K562 (cell line): ENCODE measurements around the gene G6PC2. TPM values are rescaled to one million over a fixed set of nuclear protein-coding genes. Genes with fewer than 3 reads are reported as not detected.

Experiments
- BHLHE40 ChIP-seq: IDR thresholded peaks from 2 replicates; pipeline ENCODE4 v1.6.1; 2011; ENCODE audit warnings: low read length, improper control_type of control experiment
- CBFA2T2 ChIP-seq: fragments of 450-650 bp; conservative IDR thresholded peaks from 2 replicates; pipeline ENCODE4 v1.6.1; 2017; ENCODE audit warnings: mild to moderate bottlenecking
- CBX8 ChIP-seq: fragments of 200-600 bp; sonication (generic); IDR thresholded peaks from 2 replicates; pipeline ENCODE4 v1.6.1; 2012; ENCODE audit warnings: borderline replicate concordance, mixed run types, low read depth, mild to moderate bottlenecking, moderate library complexity, mixed read lengths, low read length, control low read depth, inconsistent platforms; ENCODE audit not compliant: poor library complexity, severe bottlenecking; ENCODE audit errors: extremely low read depth
- DEAF1 ChIP-seq: fragments of 450-650 bp; formaldehyde crosslinking; IDR thresholded peaks from 2 replicates; pipeline ENCODE4 v1.4.0; 2020; ENCODE audit warnings: mild to moderate bottlenecking, moderate library complexity
- EWSR1 ChIP-seq: fragments of 450-650 bp; IDR thresholded peaks from 2 replicates; pipeline ENCODE4 v1.6.1; 2018; ENCODE audit warnings: borderline replicate concordance, mild to moderate bottlenecking, low read depth, moderate library complexity; ENCODE audit not compliant: partially characterized antibody
- MAX ChIP-seq: sonication (generic); formaldehyde crosslinking; IDR thresholded peaks from 2 replicates; pipeline ENCODE4 v1.9.0; 2022; ENCODE audit warnings: mild to moderate bottlenecking, missing genetic modification reagents
- PHF20 ChIP-seq: fragments of 450-650 bp; IDR thresholded peaks from 2 replicates; pipeline ENCODE4 v1.6.1; 2018; ENCODE audit not compliant: partially characterized antibody
- RUNX1 ChIP-seq: sonication (generic); IDR thresholded peaks from 2 replicates; pipeline ENCODE4 v1.6.1; 2016; ENCODE audit warnings: antibody characterized with exemption, low read depth
- TAF9B ChIP-seq: fragments of 450-650 bp; IDR thresholded peaks from 2 replicates; pipeline ENCODE4 v1.6.1; 2018; ENCODE audit warnings: mild to moderate bottlenecking; ENCODE audit not compliant: partially characterized antibody
- TFAM ChIP-seq: fragments of 250-450 bp; sonication (Bioruptor Pico); conservative IDR thresholded peaks from 2 replicates; pipeline ENCODE4 v1.5.0; 2021; ENCODE audit warnings: mild to moderate bottlenecking, moderate library complexity
- XRCC3 ChIP-seq: fragments of 450-650 bp; IDR thresholded peaks from 2 replicates; pipeline ENCODE4 v1.6.1; 2017; ENCODE audit warnings: mild to moderate bottlenecking, moderate library complexity
- ZBTB33 ChIP-seq: sonication (generic); formaldehyde crosslinking; IDR thresholded peaks from 2 replicates; pipeline ENCODE4 v1.8.1; 2023; ENCODE audit warnings: mild to moderate bottlenecking, missing genetic modification reagents
- ZNF197 ChIP-seq: fragments of 200-800 bp; sonication (Bioruptor generic); IDR thresholded peaks from 2 replicates; pipeline ENCODE4 v1.6.1; 2016; ENCODE audit warnings: low read depth, missing genetic modification characterization, missing compliant biosample characterization
- ZNF232 ChIP-seq: sonication (generic); formaldehyde crosslinking; IDR thresholded peaks from 2 replicates; pipeline ENCODE4 v1.8.0; 2022; ENCODE audit warnings: mild to moderate bottlenecking, missing genetic modification reagents
- polyA plus RNA-seq, 8 experiments: library from polyadenylated mRNA; depleted of rRNA in 4 of 8; stranded (reverse) in 5 of 8; unstranded in 3 of 8; fragments of >200 nt; fragmentation: Nextera tagmentation in 2 of 8; fragmentation: Illumina TruSeq in 1 of 8; extraction: Ambion mirVana in 2 of 8; extraction: Trizol in 1 of 8; gene quantifications; 2 replicates each; pipeline versions ENCODE4 v1.2.1 to v1.2.3, GENCODE V29; 2011 to 2014; ENCODE audit warnings: inconsistent platforms in 1 of 8, missing spikeins in 1 of 8
- total RNA-seq, 7 experiments: library from RNA; depleted of rRNA in 6 of 7; stranded (reverse); fragments of >200 nt in 6 of 7; fragmentation: Illumina TruSeq in 2 of 7; extraction: Trizol in 2 of 7; gene quantifications; 2 replicates each; pipeline versions ENCODE4 v1.2.1 to v1.2.3, GENCODE V29; 2011 to 2021; ENCODE audit warnings: low replicate concordance in 1 of 7

Gene G6PC2
- total and polyA plus RNA-seq, 9 of the 15 experiments (the other 6 are each of a cell fraction or from before 2014, with no cell fraction given) = 0.03 to 0.15 TPM; not detected in 7

GRCh38 chr2:168935810-168936581, 34.9 kb downstream of the G6PC2 start (continued):
- peak; percentile 80 for TF ChIP-seq BHLHE40
- TF ChIP-seq XRCC3 = no peak
- TF ChIP-seq RUNX1 = no peak; the same call in 1 of the 2 replicates
- TF ChIP-seq MAX (CRISPR knock-in tag) = peak; percentile 69
- no peak for TF ChIP-seq EWSR1
- TF ChIP-seq CBX8 = no peak
- no peak for TF ChIP-seq DEAF1
- TF ChIP-seq TFAM = no peak
- TF ChIP-seq ZBTB33 = peak; percentile 80
- peak; percentile 97 for TF ChIP-seq ZNF197 (CRISPR knock-in tag)
- TF ChIP-seq TAF9B = peak; percentile 39
- TF ChIP-seq PHF20 = no peak
- no peak for TF ChIP-seq ZNF232
- TF ChIP-seq CBFA2T2 = peak; percentile 98
